Loucy (cell line): ENCODE measurements around the gene MRPS11.

Source experiments
- EZH2phosphoT487 ChIP-seq: fragments of 200-600 bp; IDR thresholded peaks from 2 replicates; pipeline ENCODE4 v1.6.1; 2018; ENCODE audit warnings: antibody characterized with exemption, mild to moderate bottlenecking, moderate library complexity, borderline replicate concordance
- TF ChIP-seq, protein P1 (sequence below): fragments of 200-600 bp; sonication (generic); conservative IDR thresholded peaks from 2 replicates; pipeline ENCODE4 v1.5.1; 2014; ENCODE audit warnings: mild to moderate bottlenecking, antibody characterized with exemption, low read length

DNA sequence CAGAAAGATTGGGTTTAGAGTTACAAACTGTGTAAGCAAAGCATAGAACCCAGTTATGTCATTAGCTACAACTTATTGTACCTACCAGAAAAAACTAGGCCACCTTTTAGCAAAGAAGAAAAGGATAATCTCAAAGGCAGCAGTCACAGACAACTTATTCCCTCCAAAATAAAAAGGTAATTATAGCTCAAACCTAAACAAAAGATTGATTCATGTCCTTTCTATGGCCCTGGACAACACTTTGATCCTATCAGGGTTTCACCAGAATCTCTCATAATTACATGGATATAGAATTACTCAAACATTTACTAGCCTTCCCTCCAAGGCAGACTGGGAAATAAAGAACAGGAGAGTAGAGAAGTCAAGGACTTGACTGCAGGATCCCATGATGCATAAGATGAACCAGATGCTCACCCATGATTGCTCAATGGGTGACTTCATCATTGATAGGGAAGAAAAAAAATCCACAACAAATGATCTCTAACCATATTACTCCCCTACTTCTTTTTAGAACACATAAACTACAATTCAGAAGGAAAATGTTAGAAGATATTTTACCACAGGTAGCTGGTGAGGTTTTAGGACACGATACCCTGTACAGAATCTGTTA is 61.6 kb downstream of the MRPS11 start:
- TF ChIP-seq, protein P1, sequence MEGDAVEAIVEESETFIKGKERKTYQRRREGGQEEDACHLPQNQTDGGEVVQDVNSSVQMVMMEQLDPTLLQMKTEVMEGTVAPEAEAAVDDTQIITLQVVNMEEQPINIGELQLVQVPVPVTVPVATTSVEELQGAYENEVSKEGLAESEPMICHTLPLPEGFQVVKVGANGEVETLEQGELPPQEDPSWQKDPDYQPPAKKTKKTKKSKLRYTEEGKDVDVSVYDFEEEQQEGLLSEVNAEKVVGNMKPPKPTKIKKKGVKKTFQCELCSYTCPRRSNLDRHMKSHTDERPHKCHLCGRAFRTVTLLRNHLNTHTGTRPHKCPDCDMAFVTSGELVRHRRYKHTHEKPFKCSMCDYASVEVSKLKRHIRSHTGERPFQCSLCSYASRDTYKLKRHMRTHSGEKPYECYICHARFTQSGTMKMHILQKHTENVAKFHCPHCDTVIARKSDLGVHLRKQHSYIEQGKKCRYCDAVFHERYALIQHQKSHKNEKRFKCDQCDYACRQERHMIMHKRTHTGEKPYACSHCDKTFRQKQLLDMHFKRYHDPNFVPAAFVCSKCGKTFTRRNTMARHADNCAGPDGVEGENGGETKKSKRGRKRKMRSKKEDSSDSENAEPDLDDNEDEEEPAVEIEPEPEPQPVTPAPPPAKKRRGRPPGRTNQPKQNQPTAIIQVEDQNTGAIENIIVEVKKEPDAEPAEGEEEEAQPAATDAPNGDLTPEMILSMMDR: no peak
- TF ChIP-seq EZH2phosphoT487: no peak
